Trophoblast cell (in vitro differentiated cells and primary cell): ENCODE results near the gene PPP2R2C.

Experiments
- DNase-seq, 2 donors: peaks; one replicate each; pipeline ENCODE4 v3.0.0-alpha.2; 2016
- H2AFZ ChIP-seq: 2 replicates; pipeline ENCODE4 v1.6.1; 2013; ENCODE audit warnings: low read length, moderate library complexity, mild to moderate bottlenecking; ENCODE audit not compliant: insufficient read depth, poor library complexity
- H2AK5ac ChIP-seq: 2 replicates; pipeline ENCODE4 v1.6.1; 2013; ENCODE audit warnings: mild to moderate bottlenecking, low read length
- H2BK120ac ChIP-seq: 2 replicates; pipeline ENCODE4 v1.6.1; 2013; ENCODE audit warnings: low read length, mild to moderate bottlenecking, moderate library complexity; ENCODE audit not compliant: insufficient read depth, poor library complexity
- H2BK12ac ChIP-seq: 2 replicates; pipeline ENCODE4 v1.6.1; 2013; ENCODE audit warnings: mild to moderate bottlenecking, low read length, moderate library complexity
- H2BK5ac ChIP-seq: 2 replicates; pipeline ENCODE4 v1.6.1; 2013; ENCODE audit warnings: low read length, low read depth, moderate library complexity, mild to moderate bottlenecking; ENCODE audit not compliant: poor library complexity
- H3K14ac ChIP-seq: 2 replicates; pipeline ENCODE4 v1.6.1; 2013; ENCODE audit warnings: mild to moderate bottlenecking, low read length
- H3K18ac ChIP-seq: 2 replicates; pipeline ENCODE4 v1.6.1; 2013; ENCODE audit warnings: mild to moderate bottlenecking, low read length
- H3K23ac ChIP-seq: 2 replicates; pipeline ENCODE4 v1.6.1; 2013; ENCODE audit warnings: low read length
- H3K27ac ChIP-seq: 2 replicates; pipeline ENCODE4 v1.5.1; 2013; ENCODE audit warnings: low read depth, mild to moderate bottlenecking, inconsistent platforms, low read length, moderate library complexity
- H3K27me3 ChIP-seq: 2 replicates; pipeline ENCODE4 v1.6.1; 2013; ENCODE audit warnings: inconsistent platforms, mild to moderate bottlenecking, low read length, moderate library complexity; ENCODE audit not compliant: insufficient read depth
- H3K36me3 ChIP-seq, 2 experiments: 1 replicate in 1 of 2; 2 replicates in 1 of 2; pipeline ENCODE4 v1.6.1; 2013; ENCODE audit warnings: low read length in 2 of 2, mild to moderate bottlenecking in 2 of 2, moderate library complexity in 1 of 2; ENCODE audit not compliant: insufficient read depth in 2 of 2, control insufficient read depth in 1 of 2
- H3K4ac ChIP-seq: 2 replicates; pipeline ENCODE4 v1.6.1; 2013; ENCODE audit warnings: low read depth, mild to moderate bottlenecking, low read length, moderate library complexity
- H3K4me1 ChIP-seq, 2 experiments: 1 replicate in 1 of 2; 2 replicates in 1 of 2; pipeline ENCODE4 v1.6.1; 2013; ENCODE audit warnings: low read length in 2 of 2, mild to moderate bottlenecking in 2 of 2, moderate library complexity in 1 of 2; ENCODE audit not compliant: insufficient read depth in 2 of 2, control insufficient read depth in 1 of 2
- H3K4me2 ChIP-seq: 2 replicates; pipeline ENCODE4 v1.6.1; 2013; ENCODE audit warnings: inconsistent platforms, mild to moderate bottlenecking, low read length, moderate library complexity
- H3K4me3 ChIP-seq: 2 replicates; pipeline ENCODE4 v1.5.1; 2013; ENCODE audit warnings: mild to moderate bottlenecking, low read depth, low read length, inconsistent platforms
- H3K79me1 ChIP-seq: one replicate; pipeline ENCODE4 v1.6.1; 2013; ENCODE audit warnings: low read length
- H3K79me2 ChIP-seq: 2 replicates; pipeline ENCODE4 v1.6.1; 2013; ENCODE audit warnings: low read length, mild to moderate bottlenecking; ENCODE audit not compliant: control insufficient read depth, insufficient read depth, poor library complexity
- H3K9ac ChIP-seq: 2 replicates; pipeline ENCODE4 v1.6.1; 2013; ENCODE audit warnings: mild to moderate bottlenecking, low read length
- H3K9me3 ChIP-seq: 2 replicates; pipeline ENCODE4 v1.6.1; 2013; ENCODE audit warnings: low read depth, mild to moderate bottlenecking, control low read depth, inconsistent platforms, low read length; ENCODE audit not compliant: insufficient read depth
- H4K12ac ChIP-seq: 2 replicates; pipeline ENCODE4 v1.6.1; 2013; ENCODE audit warnings: low read depth, mild to moderate bottlenecking, low read length, moderate library complexity
- H4K8ac ChIP-seq: 2 replicates; pipeline ENCODE4 v1.6.1; 2013; ENCODE audit warnings: low read depth, mild to moderate bottlenecking, low read length, moderate library complexity
- H4K91ac ChIP-seq: one replicate; pipeline ENCODE4 v1.6.1; 2013; ENCODE audit warnings: low read depth, mild to moderate bottlenecking, low read length, moderate library complexity
- WGBS: extraction: QIAGEN DNeasy Blood & Tissue Kit; methylation state at CpG from one replicate; pipeline ENCODE4 v1.1.7; 2013; ENCODE audit warnings: missing lambda C conversion rate; ENCODE audit not compliant: insufficient read length, insufficient coverage; ENCODE audit errors: extremely low coverage; 5-methylcytosine and 5-hydroxymethylcytosine counted together

Gene PPP2R2C

DNA sequence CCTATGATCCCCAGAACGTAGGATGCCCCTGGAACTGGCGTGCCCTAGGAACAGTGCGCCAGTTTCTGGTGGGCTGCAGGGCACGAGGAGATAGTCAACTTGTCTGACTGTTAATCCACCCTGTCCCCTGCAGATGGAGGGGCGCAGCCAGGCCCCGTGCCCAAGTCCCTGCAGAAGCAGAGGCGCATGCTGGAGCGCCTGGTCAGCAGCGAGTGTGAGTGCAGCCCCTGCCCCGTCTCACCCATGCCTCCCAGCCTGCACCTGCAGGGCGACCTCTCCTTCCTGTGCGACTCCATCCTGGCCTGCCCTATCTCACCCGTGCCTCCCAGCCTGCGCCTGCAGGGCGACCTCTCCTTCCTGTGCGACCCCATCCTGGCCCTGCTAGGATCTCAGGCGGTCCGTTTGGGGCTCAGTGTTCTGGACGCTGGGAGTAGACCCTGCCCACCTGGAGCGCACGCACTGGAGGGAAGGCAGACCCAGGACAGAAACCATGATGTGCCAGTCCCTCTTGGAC lies 180.6 kb downstream of the PPP2R2C start:
- no CpG with 5 or more reads among the region's 21 CpGs for WGBS
- Histone ChIP-seq H3K4ac (no peak overlapping the region), H2AFZ (no peak overlapping the region), H4K12ac (no peak overlapping the region), H4K8ac (no peak overlapping the region), H2BK5ac (no peak overlapping the region), H4K91ac (no peak overlapping the region), H3K4me1 (no peaks in the 10 kb centered on the region), H3K4me2 (no peak overlapping the region), H3K36me3 (peaks cover 87 to 89% of the 10 kb centered on the region in 2 experiments), H3K14ac (no peak overlapping the region), H2AK5ac (no peak overlapping the region), H2BK12ac (no peak overlapping the region), H3K4me3 (no peak overlapping the region), H3K79me1 (no peaks in the 10 kb centered on the region), H3K9ac (no peak overlapping the region), H3K27ac (no peak overlapping the region), H3K18ac (no peak overlapping the region), H2BK120ac (no peak overlapping the region), H3K79me2 (no peaks in the 10 kb centered on the region), H3K23ac (no peak overlapping the region), H3K9me3 (peaks cover 3% of the 10 kb centered on the region), H3K27me3 (no peaks in the 10 kb centered on the region)
- no peak for DNase-seq

DNA sequence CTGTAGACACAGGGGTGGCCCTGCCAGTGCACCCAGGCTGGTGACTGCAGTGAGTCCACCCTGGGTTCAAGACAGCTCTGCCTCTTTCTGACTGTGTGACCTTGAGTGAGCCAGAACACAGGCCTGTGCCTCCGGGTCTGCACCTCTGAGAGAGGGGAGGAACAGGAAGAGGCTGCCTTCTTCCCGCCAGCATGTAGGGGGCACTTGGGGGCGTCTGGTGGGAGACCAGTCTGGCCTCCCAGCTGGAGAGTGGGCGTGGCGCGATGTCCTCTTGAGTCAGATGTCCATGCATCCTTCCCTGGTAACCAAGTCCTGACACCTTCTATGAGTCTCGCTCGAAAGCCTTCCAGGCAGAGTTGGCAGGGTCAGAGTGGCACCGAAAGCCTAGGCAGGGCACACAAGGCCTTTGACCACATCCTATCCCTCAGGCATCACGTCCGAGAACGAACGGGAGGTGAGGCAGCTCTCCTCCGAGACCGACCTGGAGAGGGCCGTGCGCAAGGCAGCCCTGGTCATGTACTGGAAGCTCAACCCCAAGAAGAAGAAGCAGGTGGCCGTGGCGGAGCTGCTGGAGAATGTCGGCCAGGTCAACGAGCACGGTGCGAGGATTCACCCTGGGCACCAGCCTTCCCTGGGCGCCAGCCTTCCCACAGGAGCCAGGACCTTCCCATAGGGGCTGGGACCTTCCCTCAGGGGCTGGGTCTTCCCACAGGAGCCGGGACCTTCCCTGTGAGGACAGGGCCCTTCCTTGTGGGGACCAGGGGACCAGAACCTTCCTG lies 181.5 kb downstream of the PPP2R2C start:
- Histone ChIP-seq H4K12ac (no peak overlapping the region), H3K14ac (no peak overlapping the region), H3K4ac (no peak overlapping the region), H3K4me3 (no peak overlapping the region), H3K79me2 (no peaks in the 10 kb centered on the region), H3K27ac (no peak overlapping the region), H2BK120ac (no peak overlapping the region), H3K36me3 (peaks cover 85 to 88% of the 10 kb centered on the region in 2 experiments), H3K9ac (no peak overlapping the region), H3K79me1 (no peaks in the 10 kb centered on the region), H2AFZ (no peak overlapping the region), H2BK5ac (no peak overlapping the region), H4K91ac (no peak overlapping the region), H4K8ac (no peak overlapping the region), H3K18ac (no peak overlapping the region), H3K27me3 (no peaks in the 10 kb centered on the region), H3K9me3 (peaks cover 3% of the 10 kb centered on the region), H3K23ac (no peak overlapping the region), H2AK5ac (no peak overlapping the region), H3K4me2 (no peak overlapping the region), H2BK12ac (no peak overlapping the region), H3K4me1 (no peaks in the 10 kb centered on the region)
- no CpG with 5 or more reads among the region's 25 CpGs for WGBS
- DNase-seq = no peak

DNA sequence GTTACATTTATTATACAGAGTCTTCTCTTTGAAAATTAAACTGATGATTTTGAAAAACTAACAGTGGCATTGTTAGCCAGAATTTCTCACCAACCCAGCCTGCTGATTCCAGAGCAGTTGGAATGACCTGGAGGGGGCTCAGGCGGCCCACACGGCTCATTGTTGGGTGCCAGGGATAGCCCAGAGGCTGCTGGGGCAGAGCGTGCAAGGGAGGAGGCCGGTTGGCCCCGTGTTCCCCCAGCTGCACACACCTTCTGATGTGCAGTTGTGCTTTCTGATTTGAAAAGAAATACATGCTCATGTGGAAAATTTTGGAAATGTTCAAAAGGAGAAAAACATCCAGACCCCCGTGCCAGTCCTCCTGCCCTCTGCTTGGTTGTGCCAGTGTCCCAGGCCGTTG lies 182.2 kb downstream of the PPP2R2C start:
- H3K9me3 ChIP-seq = peaks cover 3% of the 10 kb centered on the region
- H3K23ac ChIP-seq = no peak overlapping the region
- no peak for DNase-seq
- no peak overlapping the region for H2BK12ac ChIP-seq
- no peak overlapping the region for H4K8ac ChIP-seq
- H3K14ac ChIP-seq = no peak overlapping the region
- H4K12ac ChIP-seq = no peak overlapping the region
- no peak overlapping the region for H4K91ac ChIP-seq
- no peak overlapping the region for H2AFZ ChIP-seq
- H2AK5ac ChIP-seq = no peak overlapping the region
- H3K79me2 ChIP-seq = no peaks in the 10 kb centered on the region
- no CpG with 5 or more reads among the region's 7 CpGs for WGBS
- no peak overlapping the region for H3K9ac ChIP-seq
- no peaks in the 10 kb centered on the region for H3K4me1 ChIP-seq
- no peaks in the 10 kb centered on the region for H3K79me1 ChIP-seq
- peaks cover 84 to 85% of the 10 kb centered on the region in 2 experiments for H3K36me3 ChIP-seq
- no peak overlapping the region for H2BK120ac ChIP-seq
- no peak overlapping the region for H3K4me2 ChIP-seq
- H3K4ac ChIP-seq = no peak overlapping the region
- no peak overlapping the region for H3K27ac ChIP-seq
- H3K18ac ChIP-seq = no peak overlapping the region
- H3K27me3 ChIP-seq = no peaks in the 10 kb centered on the region
- H2BK5ac ChIP-seq = no peak overlapping the region
- H3K4me3 ChIP-seq = no peak overlapping the region

GRCh38 chr4:6288871-6289270 lies 183.5 kb downstream of the PPP2R2C start:
- no peaks in the 10 kb centered on the region for H3K27me3 ChIP-seq
- no peak overlapping the region for H3K9ac ChIP-seq
- no CpG with 5 or more reads among the region's 15 CpGs for WGBS

More at GRCh38 chr4:6288871-6289270, 183.5 kb downstream of the PPP2R2C start:
- Histone ChIP-seq H3K4me3 (peak overlapping the region; percentile 37), H3K14ac (no peak overlapping the region), H3K4me1 (no peaks in the 10 kb centered on the region), H3K23ac (no peak overlapping the region), H3K4ac (no peak overlapping the region), H3K36me3 (peaks cover 73 to 77% of the 10 kb centered on the region in 2 experiments), H2BK5ac (no peak overlapping the region), H3K18ac (no peak overlapping the region), H2AFZ (no peak overlapping the region), H3K4me2 (no peak overlapping the region), H3K79me1 (no peaks in the 10 kb centered on the region), H2BK120ac (no peak overlapping the region), H2BK12ac (no peak overlapping the region), H3K27ac (no peak overlapping the region), H4K91ac (no peak overlapping the region), H2AK5ac (no peak overlapping the region), H4K12ac (no peak overlapping the region), H3K79me2 (no peaks in the 10 kb centered on the region), H4K8ac (no peak overlapping the region), H3K9me3 (no peaks in the 10 kb centered on the region)
- no peak for DNase-seq
